Trophoblast cell (in vitro differentiated cells and primary cell): ENCODE measurements around the gene CENPP.

Experiments
- DNase-seq, 2 donors: peaks; one replicate each; pipeline ENCODE4 v3.0.0-alpha.2; 2016
- H2AFZ ChIP-seq: 2 replicates; pipeline ENCODE4 v1.6.1; 2013; ENCODE audit warnings: low read length, moderate library complexity, mild to moderate bottlenecking; ENCODE audit not compliant: insufficient read depth, poor library complexity
- H2AK5ac ChIP-seq: 2 replicates; pipeline ENCODE4 v1.6.1; 2013; ENCODE audit warnings: mild to moderate bottlenecking, low read length
- H2BK120ac ChIP-seq: 2 replicates; pipeline ENCODE4 v1.6.1; 2013; ENCODE audit warnings: low read length, mild to moderate bottlenecking, moderate library complexity; ENCODE audit not compliant: insufficient read depth, poor library complexity
- H2BK12ac ChIP-seq: 2 replicates; pipeline ENCODE4 v1.6.1; 2013; ENCODE audit warnings: mild to moderate bottlenecking, low read length, moderate library complexity
- H2BK5ac ChIP-seq: 2 replicates; pipeline ENCODE4 v1.6.1; 2013; ENCODE audit warnings: low read length, low read depth, moderate library complexity, mild to moderate bottlenecking; ENCODE audit not compliant: poor library complexity
- H3K14ac ChIP-seq: 2 replicates; pipeline ENCODE4 v1.6.1; 2013; ENCODE audit warnings: mild to moderate bottlenecking, low read length
- H3K18ac ChIP-seq: 2 replicates; pipeline ENCODE4 v1.6.1; 2013; ENCODE audit warnings: mild to moderate bottlenecking, low read length
- H3K23ac ChIP-seq: 2 replicates; pipeline ENCODE4 v1.6.1; 2013; ENCODE audit warnings: low read length
- H3K27ac ChIP-seq: 2 replicates; pipeline ENCODE4 v1.5.1; 2013; ENCODE audit warnings: low read depth, mild to moderate bottlenecking, inconsistent platforms, low read length, moderate library complexity
- H3K27me3 ChIP-seq: 2 replicates; pipeline ENCODE4 v1.6.1; 2013; ENCODE audit warnings: inconsistent platforms, mild to moderate bottlenecking, low read length, moderate library complexity; ENCODE audit not compliant: insufficient read depth
- H3K36me3 ChIP-seq, 2 experiments: 1 replicate in 1 of 2; 2 replicates in 1 of 2; pipeline ENCODE4 v1.6.1; 2013; ENCODE audit warnings: low read length in 2 of 2, mild to moderate bottlenecking in 2 of 2, moderate library complexity in 1 of 2; ENCODE audit not compliant: insufficient read depth in 2 of 2, control insufficient read depth in 1 of 2
- H3K4ac ChIP-seq: 2 replicates; pipeline ENCODE4 v1.6.1; 2013; ENCODE audit warnings: low read depth, mild to moderate bottlenecking, low read length, moderate library complexity
- H3K4me1 ChIP-seq, 2 experiments: 1 replicate in 1 of 2; 2 replicates in 1 of 2; pipeline ENCODE4 v1.6.1; 2013; ENCODE audit warnings: low read length in 2 of 2, mild to moderate bottlenecking in 2 of 2, moderate library complexity in 1 of 2; ENCODE audit not compliant: insufficient read depth in 2 of 2, control insufficient read depth in 1 of 2
- H3K4me2 ChIP-seq: 2 replicates; pipeline ENCODE4 v1.6.1; 2013; ENCODE audit warnings: inconsistent platforms, mild to moderate bottlenecking, low read length, moderate library complexity
- H3K4me3 ChIP-seq: 2 replicates; pipeline ENCODE4 v1.5.1; 2013; ENCODE audit warnings: mild to moderate bottlenecking, low read depth, low read length, inconsistent platforms
- H3K79me1 ChIP-seq: one replicate; pipeline ENCODE4 v1.6.1; 2013; ENCODE audit warnings: low read length
- H3K79me2 ChIP-seq: 2 replicates; pipeline ENCODE4 v1.6.1; 2013; ENCODE audit warnings: low read length, mild to moderate bottlenecking; ENCODE audit not compliant: control insufficient read depth, insufficient read depth, poor library complexity
- H3K9ac ChIP-seq: 2 replicates; pipeline ENCODE4 v1.6.1; 2013; ENCODE audit warnings: mild to moderate bottlenecking, low read length
- H3K9me3 ChIP-seq: 2 replicates; pipeline ENCODE4 v1.6.1; 2013; ENCODE audit warnings: low read depth, mild to moderate bottlenecking, control low read depth, inconsistent platforms, low read length; ENCODE audit not compliant: insufficient read depth
- H4K12ac ChIP-seq: 2 replicates; pipeline ENCODE4 v1.6.1; 2013; ENCODE audit warnings: low read depth, mild to moderate bottlenecking, low read length, moderate library complexity
- H4K8ac ChIP-seq: 2 replicates; pipeline ENCODE4 v1.6.1; 2013; ENCODE audit warnings: low read depth, mild to moderate bottlenecking, low read length, moderate library complexity
- H4K91ac ChIP-seq: one replicate; pipeline ENCODE4 v1.6.1; 2013; ENCODE audit warnings: low read depth, mild to moderate bottlenecking, low read length, moderate library complexity
- WGBS: extraction: QIAGEN DNeasy Blood & Tissue Kit; methylation state at CpG from one replicate; pipeline ENCODE4 v1.1.7; 2013; ENCODE audit warnings: missing lambda C conversion rate; ENCODE audit not compliant: insufficient read length, insufficient coverage; ENCODE audit errors: extremely low coverage; 5-methylcytosine and 5-hydroxymethylcytosine counted together

The CENPP gene

DNA sequence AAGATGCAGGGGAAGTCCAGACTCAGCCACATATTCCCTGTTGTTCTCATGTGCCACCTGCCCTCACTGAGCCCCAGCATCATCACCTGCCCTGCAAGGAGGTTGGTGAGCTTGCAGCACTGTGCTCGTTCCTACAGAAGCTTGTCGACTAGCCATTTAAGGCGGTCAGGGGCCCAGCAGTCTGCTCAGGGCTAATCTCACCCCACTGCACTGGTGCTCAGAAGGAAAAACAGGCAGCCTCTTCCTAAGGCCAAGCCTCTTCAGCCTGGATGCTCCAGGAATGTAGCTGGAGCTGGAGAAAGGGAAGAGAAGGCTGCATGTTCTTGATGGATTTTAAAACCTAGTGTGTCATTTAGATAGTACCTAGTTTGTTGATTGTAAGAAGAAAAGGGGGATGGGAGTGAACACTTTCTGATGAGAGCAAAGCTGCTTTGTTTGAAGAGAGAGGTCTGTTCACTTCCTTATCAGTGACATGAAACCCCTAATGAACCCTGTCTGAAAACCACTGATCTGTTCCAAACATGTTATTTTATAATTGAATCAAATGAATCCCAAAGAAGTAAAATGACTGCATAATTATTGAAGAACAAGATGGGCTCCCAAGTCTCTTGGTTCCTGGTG lies 167.1 kb downstream of the CENPP start:
- Histone ChIP-seq H3K27ac (no peak overlapping the region), H3K27me3 (no peaks in the 10 kb centered on the region), H2BK12ac (no peak overlapping the region), H3K36me3 (no peaks in the 10 kb centered on the region), H3K79me1 (no peaks in the 10 kb centered on the region), H3K4me3 (no peak overlapping the region), H3K4ac (no peak overlapping the region), H3K9ac (no peak overlapping the region), H3K4me1 (no peaks in the 10 kb centered on the region), H4K8ac (no peak overlapping the region), H3K23ac (no peak overlapping the region), H3K14ac (no peak overlapping the region), H3K4me2 (no peak overlapping the region), H3K18ac (no peak overlapping the region), H3K9me3 (peaks cover 2% of the 10 kb centered on the region), H4K91ac (no peak overlapping the region), H2BK5ac (no peak overlapping the region), H3K79me2 (no peaks in the 10 kb centered on the region), H4K12ac (no peak overlapping the region), H2BK120ac (no peak overlapping the region), H2AK5ac (no peak overlapping the region), H2AFZ (no peak overlapping the region)
- DNase-seq = no peak
- whole genome bisulfite sequencing = no CpG with 5 or more reads among the region's 3 CpGs

GRCh38 chr9:92493749-92494387 lies 168.1 kb downstream of the CENPP start:
- no CpG with 5 or more reads among the region's 9 CpGs for WGBS
- no peak overlapping the region for H2AK5ac ChIP-seq
- peaks cover 2% of the 10 kb centered on the region for H3K9me3 ChIP-seq
- no peak overlapping the region for H3K18ac ChIP-seq
- no peaks in the 10 kb centered on the region for H3K36me3 ChIP-seq
- H3K79me2 ChIP-seq = no peaks in the 10 kb centered on the region
- H3K4me3 ChIP-seq = no peak overlapping the region
- no peaks in the 10 kb centered on the region for H3K27me3 ChIP-seq
- no peak for DNase-seq
- H4K8ac ChIP-seq = no peak overlapping the region
- no peaks in the 10 kb centered on the region for H3K79me1 ChIP-seq
- no peak overlapping the region for H2BK12ac ChIP-seq
- H3K4me2 ChIP-seq = no peak overlapping the region
- H3K27ac ChIP-seq = no peak overlapping the region
- no peak overlapping the region for H2BK5ac ChIP-seq
- H3K23ac ChIP-seq = no peak overlapping the region
- no peak overlapping the region for H4K91ac ChIP-seq
- H3K9ac ChIP-seq = no peak overlapping the region
- H4K12ac ChIP-seq = no peak overlapping the region
- H2AFZ ChIP-seq = no peak overlapping the region
- no peak overlapping the region for H3K4ac ChIP-seq
- no peak overlapping the region for H3K14ac ChIP-seq
- H2BK120ac ChIP-seq = no peak overlapping the region
- no peaks in the 10 kb centered on the region for H3K4me1 ChIP-seq

- Histone ChIP-seq H3K4me3 (no peak overlapping the region), H2BK12ac (no peak overlapping the region), H3K9me3 (peaks cover 2% of the 10 kb centered on the region), H4K8ac (no peak overlapping the region), H2BK120ac (no peak overlapping the region), H2BK5ac (no peak overlapping the region), H3K9ac (no peak overlapping the region), H3K27ac (no peak overlapping the region), H2AK5ac (no peak overlapping the region), H3K14ac (no peak overlapping the region), H3K23ac (no peak overlapping the region), H2AFZ (no peak overlapping the region), H3K4ac (no peak overlapping the region), H4K12ac (no peak overlapping the region), H3K4me2 (no peak overlapping the region), H3K27me3 (no peaks in the 10 kb centered on the region), H3K4me1 (no peaks in the 10 kb centered on the region), H3K18ac (no peak overlapping the region), H3K36me3 (no peaks in the 10 kb centered on the region), H3K79me2 (no peaks in the 10 kb centered on the region), H3K79me1 (no peaks in the 10 kb centered on the region), H4K91ac (no peak overlapping the region)
- DNase-seq = no peak
- no CpG with 5 or more reads among the region's 2 CpGs for WGBS
Measured at GRCh38 chr9:92494856-92495255, 169.1 kb downstream of the CENPP start.

- Histone ChIP-seq H3K36me3 (no peaks in the 10 kb centered on the region), H3K4ac (no peak overlapping the region), H3K4me2 (no peak overlapping the region), H3K27me3 (no peaks in the 10 kb centered on the region), H3K14ac (no peak overlapping the region), H3K4me1 (peaks cover 3 to 4% of the 10 kb centered on the region in 2 experiments), H4K12ac (no peak overlapping the region), H2BK120ac (no peak overlapping the region), H4K8ac (no peak overlapping the region), H2AFZ (no peak overlapping the region), H3K79me2 (no peaks in the 10 kb centered on the region), H2BK5ac (no peak overlapping the region), H3K27ac (no peak overlapping the region), H3K4me3 (no peak overlapping the region), H4K91ac (no peak overlapping the region), H3K9me3 (peaks cover 3% of the 10 kb centered on the region), H3K9ac (no peak overlapping the region), H3K18ac (no peak overlapping the region), H2BK12ac (no peak overlapping the region), H2AK5ac (no peak overlapping the region), H3K79me1 (no peaks in the 10 kb centered on the region), H3K23ac (no peak overlapping the region)
- WGBS = no CpG with 5 or more reads among the region's 5 CpGs
- DNase-seq = no peak
Measured at GRCh38 chr9:92496396-92497176, 170.8 kb downstream of the CENPP start.
